H1 (cell line): ENCODE data around the gene IGSF9B. TPM values are rescaled to one million over a fixed set of nuclear protein-coding genes. Genes with fewer than 3 reads are reported as not detected.

Source experiments
- ATF2 ChIP-seq: IDR thresholded peaks from 2 replicates; pipeline ENCODE4 v1.6.1; 2012; ENCODE audit warnings: low read length, inconsistent platforms
- CEBPB ChIP-seq: IDR thresholded peaks from 2 replicates; pipeline ENCODE4 v1.6.1; 2012; ENCODE audit warnings: low read depth, low read length
- HDAC2 ChIP-seq, 2 experiments: fragments of 300-600 bp in 1 of 2; sonication (generic) in 1 of 2; IDR thresholded peaks; 2 replicates each; pipeline ENCODE4 v1.6.1; 2011 to 2012; ENCODE audit warnings: low read depth in 2 of 2, low read length in 2 of 2, mild to moderate bottlenecking in 2 of 2, moderate library complexity in 2 of 2, borderline replicate concordance in 1 of 2, inconsistent platforms in 1 of 2
- PHF8 ChIP-seq: fragments of 200-600 bp; sonication (generic); conservative IDR thresholded peaks from 2 replicates; pipeline ENCODE4 v1.7.1; 2012; ENCODE audit warnings: low read depth, mild to moderate bottlenecking, inconsistent platforms, low read length, moderate library complexity
- SAP30 ChIP-seq: fragments of 300-600 bp; sonication (generic); IDR thresholded peaks from 2 replicates; pipeline ENCODE4 v1.7.1; 2012; ENCODE audit warnings: low read length, moderate library complexity, mild to moderate bottlenecking, inconsistent platforms; ENCODE audit not compliant: insufficient read depth, insufficient replicate concordance
- TAF7 ChIP-seq: optimal IDR thresholded peaks from 2 replicates; pipeline ENCODE3; 2011; ENCODE audit warnings: low read depth, mild to moderate bottlenecking, inconsistent platforms, low read length, moderate library complexity, borderline replicate concordance
- polyA plus RNA-seq, 7 experiments: library from polyadenylated mRNA; depleted of rRNA in 3 of 7; stranded (reverse) in 5 of 7; unstranded in 2 of 7; fragments of >200 nt in 5 of 7; fragments of 200-250 nt in 2 of 7; gene quantifications; 1 replicate in 5 of 7; 2 replicates in 1 of 7; 4 replicates in 1 of 7; pipeline versions ENCODE4 v1.2.1 to v1.2.3, GENCODE V29; 2011 to 2013; ENCODE audit warnings: missing spikeins in 2 of 7, mixed read lengths in 2 of 7
- total RNA-seq: library from RNA; stranded (reverse); fragmentation: NEBNext Ultra II Directional; extraction: Animal tissue kit (Norgen Biotek cat#: 25700); gene quantifications from 2 replicates; pipeline ENCODE4 v1.2.1, GENCODE V29; 2021
- TF ChIP-seq, protein P1 (sequence below): IDR thresholded peaks from 2 replicates; pipeline ENCODE4 v1.6.1; 2012; ENCODE audit warnings: inconsistent platforms

IGSF9B gene
- total and polyA plus RNA-seq, 2 of the 8 experiments (the other 6 are each of a cell fraction or from before 2014, with no cell fraction given): 16.5 to 49.2 TPM

DNA sequence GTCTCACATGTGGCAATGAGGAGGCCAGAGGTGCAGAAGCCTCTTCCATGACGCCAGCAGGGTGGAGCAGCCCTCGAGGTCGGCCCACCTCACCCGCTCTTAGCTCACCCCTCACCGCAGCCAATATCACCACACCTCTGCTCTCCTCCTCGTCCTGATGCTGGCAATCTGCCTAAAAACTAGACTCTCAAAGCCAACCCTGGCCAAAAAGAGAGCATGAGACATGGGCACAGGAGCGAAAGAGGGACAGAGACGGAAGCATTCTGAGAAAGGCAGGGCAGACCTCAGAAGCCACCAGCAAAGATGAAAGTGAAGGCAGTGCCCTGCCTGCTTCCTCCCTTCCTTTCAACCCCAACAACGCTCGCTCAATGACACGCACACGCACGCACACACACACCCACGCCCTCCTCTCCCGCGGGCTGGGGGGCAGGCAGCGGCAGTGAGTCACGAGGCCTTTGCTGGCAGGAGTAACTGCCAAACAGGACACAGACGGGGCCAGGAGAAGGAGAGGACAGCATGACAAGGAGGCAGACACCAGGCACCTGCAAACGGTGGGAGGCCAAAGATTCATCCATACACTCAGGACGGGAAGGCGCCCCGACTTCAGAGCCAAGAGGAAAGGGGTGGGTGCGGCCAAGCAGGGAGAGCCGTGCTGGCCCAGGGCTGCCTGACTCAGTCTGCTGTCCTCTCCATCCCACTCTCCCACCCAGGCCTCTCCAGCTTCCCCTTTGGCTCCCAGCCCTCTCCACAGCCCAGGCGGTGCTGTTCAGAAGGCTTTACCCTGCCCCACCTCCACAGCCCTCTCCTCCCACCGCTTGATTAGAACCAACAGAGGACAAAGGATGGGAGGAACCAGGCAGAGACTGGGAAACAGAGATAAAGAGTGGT lies 11.4 kb downstream of the IGSF9B start (continued):
- TF ChIP-seq SAP30 (no peak), CEBPB (no peak), HDAC2 (IDR thresholded peaks at IDR 0.05; ENCODE audit: borderline replicate concordance in 1 of 2, low read depth in 2 of 2, low read length in 2 of 2) (no peak), ATF2 (no peak), PHF8 (no peak), TAF7 (no peak)
- TF ChIP-seq, protein P1, sequence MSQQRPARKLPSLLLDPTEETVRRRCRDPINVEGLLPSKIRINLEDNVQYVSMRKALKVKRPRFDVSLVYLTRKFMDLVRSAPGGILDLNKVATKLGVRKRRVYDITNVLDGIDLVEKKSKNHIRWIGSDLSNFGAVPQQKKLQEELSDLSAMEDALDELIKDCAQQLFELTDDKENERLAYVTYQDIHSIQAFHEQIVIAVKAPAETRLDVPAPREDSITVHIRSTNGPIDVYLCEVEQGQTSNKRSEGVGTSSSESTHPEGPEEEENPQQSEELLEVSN: no peak
- TF ChIP-seq, all 59 proteins: peak for 0
